Left hindlimb (tissue), 1 donor: ENCODE data around the gene SP7.
"Not testable (repeated sequence)": the region's sequence is repeated elsewhere in the genome, so short reads cannot be mapped to it uniquely, and the experiment has no call there.

Experiments used
- DNase-seq: peaks from one replicate; pipeline ENCODE4 v3.0.0-alpha.2; 2018

Gene SP7

DNA sequence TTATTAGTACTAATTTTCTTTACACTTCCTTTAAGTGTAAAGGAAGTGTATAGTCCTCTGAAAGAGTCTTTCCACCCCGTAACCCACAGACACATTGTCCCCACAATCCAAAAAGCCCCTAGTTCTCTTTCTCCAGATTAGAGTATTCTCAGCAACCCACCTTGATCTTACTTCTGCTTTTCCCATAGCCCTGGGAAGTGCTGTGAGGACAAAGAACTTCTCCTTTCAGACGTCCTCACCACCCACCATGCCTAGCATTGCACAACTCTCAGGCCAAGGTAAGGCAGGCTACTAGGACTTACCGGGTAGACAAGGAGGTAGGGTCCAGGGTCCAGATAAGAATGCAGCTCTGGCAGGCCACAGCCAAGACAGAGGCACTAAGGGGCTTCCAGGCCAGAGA lies 22.2 kb downstream of the SP7 start:
- no peak for DNase-seq

DNA sequence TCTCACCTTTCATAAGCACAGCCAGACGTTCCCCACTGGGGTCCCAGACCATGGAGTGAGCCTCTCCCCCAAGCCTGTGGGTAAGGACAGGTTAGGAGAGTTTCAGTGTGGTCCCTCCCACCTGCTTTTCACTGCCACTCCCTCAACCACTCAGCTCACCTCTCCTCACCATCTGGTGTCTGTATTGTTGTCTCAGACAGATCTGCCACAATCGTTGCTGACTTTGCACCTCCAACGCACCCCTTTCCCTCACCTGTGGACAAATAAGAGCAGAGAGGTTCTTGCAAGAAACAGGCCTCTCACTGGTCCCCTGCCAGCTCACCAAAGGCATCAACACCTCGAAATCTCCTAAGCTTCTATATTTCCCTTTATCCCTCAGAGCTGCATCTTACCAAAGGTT lies 27.9 kb downstream of the SP7 start:
- DNase-seq, result peak; percentile 17

DNA sequence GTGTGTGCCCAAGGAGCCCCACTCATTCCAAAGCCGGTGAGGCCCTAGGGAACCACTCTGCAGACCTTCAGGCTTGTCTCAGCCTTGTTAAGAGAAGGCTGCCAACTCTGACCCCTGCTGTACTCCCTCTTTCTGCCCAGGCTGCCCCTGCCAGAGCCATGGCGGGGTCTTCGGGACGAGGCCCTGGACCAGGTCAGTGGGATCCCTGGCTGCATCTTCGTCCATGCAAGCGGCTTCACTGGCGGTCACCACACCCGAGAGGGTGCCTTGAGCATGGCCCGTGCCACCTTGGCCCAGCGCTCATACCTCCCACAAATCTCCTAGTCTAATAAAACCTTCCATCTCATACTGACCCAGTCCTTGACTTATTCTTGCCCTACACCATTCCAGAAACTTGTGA lies 29.3 kb downstream of the SP7 start:
- no peak for DNase-seq

DNA sequence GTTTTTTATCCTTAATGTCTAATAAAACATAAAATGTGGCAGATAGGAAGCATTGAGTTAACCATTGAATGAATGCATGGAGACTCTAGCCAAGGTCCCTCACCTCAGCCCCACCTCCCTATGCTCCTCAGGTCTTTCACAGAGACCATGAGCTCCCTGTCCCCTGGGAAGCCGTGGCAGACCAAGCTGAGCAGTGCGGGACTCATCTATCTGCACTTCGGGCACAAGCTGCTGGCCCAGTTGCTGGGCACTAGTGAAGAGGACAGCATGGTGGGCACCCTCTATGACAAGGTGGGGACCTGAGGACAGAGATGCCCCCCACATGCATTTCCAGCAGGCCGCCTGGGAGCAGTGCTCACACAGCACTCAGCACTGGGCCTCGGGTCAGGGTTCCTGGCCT lies 33.3 kb downstream of the SP7 start:
- DNase-seq, result no peak

DNA sequence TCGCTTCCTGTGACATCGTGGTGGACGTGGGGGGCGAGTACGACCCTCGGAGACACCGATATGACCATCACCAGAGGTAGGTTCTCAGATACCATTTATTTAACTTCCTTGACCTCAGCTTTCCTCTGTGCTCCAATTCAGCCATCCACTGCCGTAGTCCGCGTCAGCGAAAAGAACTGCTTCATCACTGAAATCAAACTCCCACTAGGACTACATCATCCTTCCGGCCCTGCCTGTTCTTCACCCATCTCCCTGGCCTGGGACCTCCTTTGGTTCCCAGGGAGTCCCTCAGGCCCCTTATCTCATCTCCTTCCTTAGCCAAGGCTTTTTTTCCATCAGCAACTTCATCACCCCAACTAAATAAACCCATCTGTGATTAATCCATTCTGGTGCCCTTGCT lies 36.0 kb downstream of the SP7 start:
- no peak for DNase-seq

DNA sequence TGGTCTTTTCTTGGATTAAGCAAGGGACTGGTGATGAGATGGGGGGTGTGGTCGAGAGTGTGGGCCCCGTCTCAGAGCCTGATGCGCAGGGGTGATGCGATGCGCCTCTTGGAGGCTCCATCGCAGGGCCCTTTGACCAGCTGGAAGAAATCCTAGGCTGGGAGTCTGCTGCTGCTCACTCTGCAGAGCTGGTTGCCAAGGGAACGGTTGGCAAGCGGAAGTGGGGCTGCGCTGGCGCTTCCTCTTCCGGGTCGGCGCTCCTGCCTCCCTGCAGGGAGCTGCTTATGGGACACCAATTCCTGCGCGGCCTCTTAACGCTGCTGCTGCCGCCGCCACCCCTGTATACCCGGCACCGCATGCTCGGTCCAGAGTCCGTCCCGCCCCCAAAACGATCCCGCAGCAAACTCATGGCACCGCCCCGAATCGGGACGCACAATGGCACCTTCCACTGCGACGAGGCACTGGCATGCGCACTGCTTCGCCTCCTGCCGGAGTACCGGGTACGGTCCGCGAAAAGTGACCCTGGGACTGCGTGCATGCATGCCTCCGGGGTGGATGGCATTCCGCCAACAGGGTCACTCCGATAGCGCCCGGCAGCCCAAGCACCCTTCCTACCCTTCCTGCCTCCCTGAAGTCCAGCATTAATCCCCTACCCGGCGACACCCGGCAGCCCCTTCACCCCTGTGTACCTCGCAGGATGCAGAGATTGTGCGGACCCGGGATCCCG lies 36.5 kb downstream of the SP7 start, which contains the start of gene MYG1:
Gene MYG1, plus strand, starts transcription at position 242 of the 727 bp plus-strand sequence. Its CDS starts 43 bp downstream, at position 285.
- DNase-seq, result peak; percentile 92

DNA sequence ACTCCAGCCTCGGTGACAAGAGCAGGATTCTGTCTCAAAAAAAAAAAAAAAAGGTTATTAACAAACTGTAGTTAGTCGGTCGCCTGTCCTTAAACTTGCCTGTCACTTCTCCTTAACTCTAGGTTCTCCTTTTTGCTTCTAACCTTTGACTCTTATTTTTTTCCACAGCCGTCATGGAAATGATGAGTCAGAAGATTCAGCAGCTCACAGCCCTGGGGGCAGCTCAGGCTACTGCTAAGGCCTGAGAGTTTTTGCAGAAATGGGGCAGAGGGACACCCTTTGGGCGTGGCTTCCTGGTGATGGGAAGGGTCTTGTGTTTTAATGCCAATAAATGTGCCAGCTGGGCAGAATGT lies 37.1 kb downstream of the SP7 start:
- DNase-seq, result no peak

DNA sequence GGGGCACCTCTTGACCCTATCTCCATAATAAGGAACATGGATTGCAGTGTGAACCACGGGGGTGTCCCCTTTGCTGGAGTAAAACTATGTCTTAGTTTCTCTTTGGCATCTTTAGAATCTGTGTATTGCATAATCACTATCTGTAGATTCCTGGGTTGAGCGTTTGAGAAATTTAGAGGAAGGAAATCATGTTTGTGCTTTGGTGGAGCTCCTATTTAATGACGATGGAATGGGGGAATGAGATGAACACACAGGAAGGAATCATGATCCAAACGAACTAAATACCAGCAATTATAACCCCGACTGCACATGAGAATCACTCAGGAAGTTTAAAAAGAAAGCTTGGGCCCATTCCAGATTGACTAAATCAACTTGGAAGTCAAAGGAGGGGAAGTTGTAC lies 38.0 kb downstream of the SP7 start:
- DNase-seq, result no peak

DNA sequence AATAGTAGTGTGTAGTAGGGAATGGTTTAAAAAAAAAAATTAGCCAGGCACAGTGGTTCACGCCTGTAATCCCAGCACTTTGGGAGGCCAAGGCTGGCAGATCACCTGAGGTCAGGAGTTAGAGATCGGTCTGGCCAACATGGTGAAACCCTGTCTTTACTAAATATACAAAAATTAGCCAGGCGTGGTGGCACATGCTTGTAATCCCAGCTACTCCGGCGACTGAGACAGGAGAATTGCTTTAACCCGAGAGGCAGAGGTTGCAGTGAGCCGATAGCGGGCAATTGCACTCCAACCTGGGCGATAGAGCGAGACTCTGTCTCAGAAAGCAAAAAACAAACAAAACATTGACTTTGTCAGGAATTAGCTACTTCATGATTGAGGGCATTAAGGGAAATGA lies 39.0 kb downstream of the SP7 start:
- DNase-seq, result not testable (repeated sequence)

DNA sequence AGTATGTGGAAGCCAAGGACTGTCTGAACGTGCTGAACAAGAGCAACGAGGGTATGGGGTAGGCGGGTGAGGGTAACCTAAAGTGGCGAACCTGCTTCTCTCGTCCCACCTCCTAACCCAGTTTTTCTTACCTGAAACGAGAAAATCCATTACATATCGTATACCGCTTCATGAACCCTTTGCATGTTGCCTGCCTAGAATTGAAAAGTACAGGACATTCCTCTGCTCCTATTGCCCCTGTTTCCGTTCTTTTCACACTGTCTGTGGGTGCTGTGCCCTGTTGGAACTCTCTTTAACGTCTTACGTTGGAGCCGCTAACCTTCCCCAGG lies 40.3 kb downstream of the SP7 start:
- no peak for DNase-seq

DNA sequence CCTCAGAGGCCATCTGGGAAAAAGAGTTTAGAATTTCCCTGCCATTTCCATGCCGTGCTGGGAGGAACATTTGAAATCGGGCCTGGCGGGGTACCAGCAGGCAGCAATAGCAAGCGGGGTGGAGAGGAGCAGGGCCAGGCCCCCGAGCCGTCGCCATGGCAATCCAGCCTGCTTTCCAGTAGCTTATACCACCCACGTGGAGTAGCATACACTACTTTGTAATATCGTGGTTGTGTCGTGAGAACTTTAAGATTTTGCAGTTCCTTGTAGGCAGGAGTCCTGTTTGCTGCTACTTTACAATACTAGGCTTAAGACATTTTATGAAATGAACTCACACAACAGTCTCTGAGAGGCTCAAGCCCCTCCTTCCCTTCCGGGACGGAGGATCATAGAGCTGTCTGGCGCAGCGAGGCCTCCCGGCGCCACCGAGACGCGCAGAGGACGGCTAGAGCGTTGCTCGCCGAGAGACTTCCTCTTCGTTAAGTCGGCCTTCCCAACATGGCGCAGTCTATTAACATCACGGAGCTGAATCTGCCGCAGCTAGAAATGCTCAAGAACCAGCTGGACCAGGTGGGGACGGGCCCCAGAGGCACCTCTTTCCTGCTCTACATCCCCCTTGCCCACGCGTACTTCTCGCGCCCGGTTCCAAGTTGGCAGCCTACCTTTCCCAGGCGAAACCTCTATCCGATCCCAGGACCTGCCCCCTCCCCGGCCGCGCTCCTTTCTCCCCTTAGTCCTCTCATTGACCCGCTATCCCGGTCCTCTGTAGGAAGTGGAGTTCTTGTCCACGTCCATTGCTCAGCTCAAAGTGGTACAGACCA lies 40.9 kb downstream of the SP7 start, which contains the start of gene PFDN5:
Gene PFDN5, plus strand, starts transcription at position 473 of the 821 bp plus-strand sequence. Its CDS starts 26 bp downstream, at position 499.
- peak; percentile 94 for DNase-seq

DNA sequence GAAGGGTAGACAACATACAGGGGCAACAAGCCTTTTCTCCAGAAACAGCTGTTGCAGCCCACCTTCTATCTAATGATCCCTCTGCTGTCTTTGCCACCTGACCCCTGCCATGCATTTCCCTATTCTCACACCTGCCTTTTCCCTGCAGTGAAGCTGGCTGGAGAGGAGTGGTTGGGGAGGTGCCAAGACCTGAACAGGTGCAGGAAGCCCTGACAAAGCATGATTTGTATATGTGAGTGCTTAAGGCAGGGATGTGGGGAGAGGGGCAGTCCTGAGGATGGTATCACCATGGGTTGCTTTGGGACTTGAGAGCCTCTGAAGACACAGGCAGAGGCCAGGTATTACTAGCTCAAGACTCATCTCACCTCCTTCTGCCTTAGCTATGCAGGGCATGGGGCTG lies 43.7 kb downstream of the SP7 start:
- peak; percentile 17 for DNase-seq

DNA sequence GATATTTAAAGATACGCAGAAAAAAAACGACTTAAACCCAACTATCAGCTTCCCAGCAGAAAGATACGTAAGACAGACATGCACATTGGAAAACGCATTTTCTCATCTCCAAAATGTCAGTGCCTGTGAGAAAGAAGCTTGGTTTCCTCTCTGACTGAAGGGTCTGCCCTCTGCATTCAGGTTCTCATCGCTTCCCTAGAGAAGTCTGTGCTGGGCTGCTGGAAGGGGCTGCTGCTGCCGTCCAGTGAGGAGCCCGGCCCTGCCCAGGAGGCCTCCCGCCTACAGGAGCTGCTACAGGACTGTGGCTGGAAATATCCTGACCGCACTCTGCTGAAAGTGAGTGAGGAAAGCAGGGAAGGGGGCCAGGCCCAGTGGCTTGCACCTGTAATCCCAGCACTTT lies 45.5 kb downstream of the SP7 start:
- no peak for DNase-seq

DNA sequence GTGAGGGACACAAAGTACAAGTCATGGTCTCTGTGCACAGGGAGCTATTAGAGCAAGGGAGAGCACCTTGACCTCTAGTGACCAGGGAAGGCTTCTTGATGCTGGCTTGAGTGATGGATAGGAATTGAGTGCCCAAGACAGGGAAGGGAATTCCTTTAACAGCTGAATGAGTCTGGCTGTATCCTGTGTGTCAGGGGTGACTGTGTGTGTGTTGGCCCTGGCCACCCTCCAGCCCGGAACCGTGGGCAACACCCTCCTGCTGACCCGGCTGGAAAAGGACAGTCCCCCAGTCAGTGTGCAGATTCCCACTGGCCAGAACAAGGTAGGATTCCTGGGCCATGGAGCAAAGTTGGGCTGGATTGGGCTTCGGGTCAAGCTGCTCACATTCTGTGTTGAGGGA lies 46.3 kb downstream of the SP7 start:
- DNase-seq, result no peak

DNA sequence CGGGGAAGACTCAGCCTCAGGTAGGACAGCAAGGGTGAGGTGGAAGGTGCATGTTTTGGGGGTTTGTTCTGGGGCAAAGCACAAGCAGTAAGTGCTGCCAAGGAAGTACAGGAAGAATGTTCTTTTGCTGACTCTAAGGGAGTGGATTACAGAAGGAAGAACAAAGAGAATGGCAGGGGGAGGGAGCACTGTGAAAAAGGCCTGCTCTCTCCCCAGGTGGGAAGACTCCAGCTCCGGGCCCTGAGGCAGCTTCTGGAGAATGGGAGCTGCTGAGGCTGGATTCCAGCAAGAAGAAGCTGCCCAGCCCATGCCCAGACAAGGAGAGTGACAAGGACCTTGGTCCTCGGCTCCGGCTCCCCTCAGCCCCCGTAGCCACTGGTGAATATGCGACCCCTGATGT lies 47.8 kb downstream of the SP7 start:
- no peak for DNase-seq

DNA sequence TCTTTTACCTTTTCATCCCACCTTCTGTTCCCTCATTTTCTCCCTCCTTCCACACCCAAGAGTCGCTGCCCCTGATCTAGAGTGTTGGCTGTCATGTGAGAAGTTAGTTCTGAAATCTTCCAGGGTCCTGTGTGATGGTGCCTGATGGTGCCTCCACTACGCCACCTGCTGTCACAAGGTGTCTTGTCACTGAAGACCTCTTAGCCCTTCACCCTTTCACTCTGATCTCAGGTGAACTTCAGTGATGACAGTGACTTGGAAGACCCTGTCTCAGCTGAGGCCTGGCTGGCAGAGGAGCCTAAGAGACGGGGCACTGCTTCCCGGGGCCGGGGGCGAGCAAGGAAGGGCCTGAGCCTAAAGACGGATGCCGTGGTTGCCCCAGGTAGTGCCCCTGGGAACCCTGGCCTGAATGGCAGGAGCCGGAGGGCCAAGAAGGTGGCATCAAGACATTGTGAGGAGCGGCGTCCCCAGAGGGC lies 48.4 kb downstream of the SP7 start:
- peak; percentile 59 for DNase-seq

DNA sequence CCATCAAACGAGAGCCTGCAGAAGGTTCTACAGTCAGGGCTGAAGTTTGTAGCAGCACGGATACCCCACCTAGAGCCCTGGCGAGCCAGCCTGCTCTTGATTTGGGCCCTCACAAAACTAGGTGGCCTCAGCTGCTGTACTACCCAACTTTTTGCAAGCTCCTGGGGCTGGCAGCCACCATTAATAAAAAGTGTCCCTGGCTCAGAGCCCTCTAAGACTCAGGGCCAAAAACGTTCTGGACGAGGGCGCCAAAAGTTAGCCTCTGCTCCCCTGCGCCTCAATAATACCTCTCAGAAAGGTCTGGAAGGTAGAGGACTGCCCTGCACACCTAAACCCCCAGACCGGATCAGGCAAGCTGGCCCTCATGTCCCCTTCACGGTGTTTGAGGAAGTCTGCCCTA lies 49.7 kb downstream of the SP7 start:
- DNase-seq, result no peak

DNA sequence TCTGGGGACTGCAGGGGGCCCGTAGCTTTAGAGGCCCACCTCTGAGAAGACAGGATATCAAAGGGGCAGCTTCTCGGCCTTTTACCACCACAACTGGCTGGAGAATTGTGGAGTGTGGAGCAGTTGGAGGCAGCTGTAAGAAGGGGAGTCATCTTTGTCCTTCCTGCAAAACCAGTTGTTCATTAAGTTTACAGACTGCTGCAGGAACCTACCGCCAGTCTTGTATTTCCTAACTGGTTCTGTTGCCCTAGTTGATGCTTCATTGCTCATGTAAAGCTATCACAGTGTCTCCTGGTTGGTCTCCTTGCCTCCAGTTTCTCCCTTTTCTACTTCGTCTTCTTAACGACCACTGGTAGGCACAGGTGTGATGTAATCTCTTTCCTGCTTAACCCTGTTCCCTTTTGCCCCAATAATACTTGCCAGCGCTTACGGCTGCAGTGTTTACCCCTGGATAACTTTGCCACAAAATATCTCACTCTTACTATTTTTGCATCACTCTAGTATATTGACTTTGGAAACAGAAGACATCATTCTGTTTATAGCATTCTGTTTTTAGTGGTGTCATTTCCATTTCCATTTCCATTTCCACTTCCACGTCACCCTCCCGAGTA lies 56.2 kb downstream of the SP7 start:
- DNase-seq, result no peak

DNA sequence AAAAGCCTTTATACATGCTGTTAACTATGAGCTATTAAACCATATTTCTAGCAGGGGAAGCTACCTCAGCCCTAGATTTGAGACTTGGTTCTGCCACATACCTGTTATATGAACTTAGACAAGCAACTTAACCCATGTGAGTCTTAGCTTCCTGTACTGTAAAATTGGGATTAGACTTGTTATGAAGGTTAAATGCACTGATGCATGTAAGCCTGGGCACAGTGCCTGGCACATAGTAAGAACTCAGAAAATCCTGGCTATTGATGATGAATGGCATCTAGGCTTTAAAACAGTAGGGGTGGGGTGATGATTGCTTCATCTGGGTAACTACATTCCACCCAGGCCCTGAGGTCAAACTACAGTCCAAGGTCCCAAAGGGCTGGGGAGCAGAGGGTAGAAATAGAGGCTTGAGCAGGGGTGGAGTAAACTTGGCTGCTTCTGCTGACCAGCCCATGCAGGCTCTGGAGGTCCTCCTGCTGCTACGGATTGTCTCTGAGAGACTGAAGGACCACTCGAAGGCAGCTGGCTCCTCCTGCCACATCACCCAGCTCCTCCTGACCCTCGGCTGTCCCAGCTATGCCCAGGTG lies 56.8 kb downstream of the SP7 start:
- no peak for DNase-seq

DNA sequence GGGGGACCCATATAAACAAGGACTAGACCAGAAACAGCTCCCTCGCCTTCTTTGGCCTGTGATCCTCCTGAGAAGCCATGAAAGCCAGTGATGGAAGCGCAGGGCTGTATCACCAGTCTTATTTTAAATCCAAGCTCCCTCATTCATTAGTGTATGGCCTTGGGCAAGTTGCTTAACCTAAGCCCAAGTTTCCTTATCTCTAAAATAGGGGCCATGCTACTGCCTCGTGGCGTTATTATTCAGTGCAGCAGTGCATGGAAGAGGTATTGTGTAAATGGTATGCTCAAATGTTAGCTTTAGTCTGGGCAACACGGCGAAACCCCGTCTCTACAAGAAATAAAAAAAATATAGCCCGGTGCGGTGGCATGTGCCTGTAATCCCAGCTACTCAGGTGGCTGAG lies 58.2 kb downstream of the SP7 start:
- DNase-seq, result no peak
